Measurements from ENCODE around the gene WDR48.

The WDR48 gene

DNA sequence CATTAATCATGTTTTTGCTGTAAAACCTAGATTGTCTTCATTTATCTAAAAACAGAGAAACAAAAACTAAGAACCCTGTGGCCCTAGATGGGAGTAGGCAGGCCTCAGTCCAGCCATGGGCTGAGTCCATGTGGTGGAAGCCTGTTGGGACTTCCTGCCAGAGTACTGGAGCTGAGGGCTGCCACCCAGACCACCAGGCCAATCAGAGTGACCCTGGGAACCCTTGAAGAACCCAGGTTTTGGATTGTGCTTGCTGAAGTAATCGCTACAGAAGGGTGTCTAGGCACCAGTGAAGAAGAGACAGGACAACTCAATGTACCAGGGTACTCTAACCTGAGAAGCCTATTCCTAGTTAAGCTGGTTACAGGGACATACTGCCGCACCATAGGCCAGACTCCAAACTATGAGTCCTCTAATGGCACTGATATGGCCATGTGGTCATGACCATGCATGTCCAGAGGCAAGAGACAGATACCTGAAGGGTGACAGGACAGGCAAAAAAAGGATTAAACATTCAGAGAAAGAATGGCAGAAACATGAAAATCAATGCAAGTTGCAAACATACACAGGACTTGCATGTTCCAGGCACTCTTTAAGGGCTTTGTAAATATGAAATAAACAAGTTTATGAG, 88.6 kb downstream of the WDR48 start:
- DNase-seq: no peak

GRCh38 chr3:39141171-39141995, 89.6 kb downstream of the WDR48 start:
- peak; percentile 53 to 60 for DNase-seq

GRCh38 chr3:39142067-39142466, 90.3 kb downstream of the WDR48 start:
- peak; percentile 13 to 34 for DNase-seq

GRCh38 chr3:39143051-39143885, 91.5 kb downstream of the WDR48 start:
- no peak for DNase-seq

DNA sequence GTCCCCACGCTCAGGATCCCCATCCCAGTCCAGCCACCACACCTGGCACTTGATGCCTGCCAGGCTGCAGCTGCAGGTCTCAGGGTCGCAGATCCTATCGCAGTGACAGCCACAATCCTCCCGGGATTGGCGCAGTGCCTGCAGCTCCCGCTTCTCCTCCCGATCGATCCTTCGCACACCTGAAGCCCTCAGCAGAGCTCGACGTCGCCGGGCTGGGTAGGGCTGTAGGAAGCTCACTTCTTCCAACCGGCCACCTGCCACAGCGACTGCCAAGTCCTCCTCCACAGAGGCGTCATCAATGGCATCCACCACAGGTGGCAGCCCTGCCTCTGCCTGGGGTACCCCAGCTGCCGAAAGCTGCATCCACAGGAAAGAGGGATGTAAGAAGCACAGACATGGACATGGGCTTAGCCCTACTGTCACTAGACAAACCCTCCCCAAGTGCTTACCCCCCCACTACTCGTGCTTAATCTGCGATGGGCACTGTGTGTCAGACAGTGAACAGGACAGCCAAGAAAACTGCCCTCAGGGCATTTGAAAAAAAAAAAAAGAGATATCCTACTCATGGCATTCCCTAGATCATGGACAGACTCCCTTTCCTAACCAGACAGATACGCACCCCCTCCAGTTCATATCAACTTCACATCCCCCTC, 92.4 kb downstream of the WDR48 start:
- no peak for DNase-seq

DNA sequence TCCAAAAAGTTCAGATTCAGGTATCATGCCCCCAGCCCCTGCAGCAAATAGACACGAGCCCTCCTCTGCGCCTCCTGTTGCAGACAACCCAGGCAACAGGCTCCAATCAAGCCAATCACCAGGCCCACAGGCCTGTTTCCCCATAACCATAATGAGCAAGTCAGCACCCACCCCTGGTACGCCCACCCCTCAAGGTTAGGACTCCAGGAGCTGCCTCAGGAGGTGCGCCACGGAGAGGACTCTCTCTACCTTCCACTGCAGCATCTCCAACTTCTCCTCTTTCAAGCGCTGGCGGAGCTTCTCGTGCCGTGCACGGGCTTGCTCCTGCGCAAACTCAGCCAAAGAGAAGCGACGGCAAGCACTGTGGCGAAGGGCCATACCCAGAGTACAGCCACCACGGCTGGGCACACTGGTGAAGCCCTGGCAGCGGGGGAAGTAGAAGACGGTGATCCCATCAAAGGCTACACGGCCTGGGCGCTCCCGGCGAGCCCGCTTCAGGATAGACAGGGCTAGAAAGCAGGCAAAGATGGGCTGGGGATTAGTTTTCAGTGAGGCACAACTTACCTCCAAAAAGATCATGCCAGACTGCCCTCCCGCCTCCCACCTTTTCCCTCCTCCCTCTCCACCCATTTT, 93.0 kb downstream of the WDR48 start:
- DNase-seq: no peak

GRCh38 chr3:39146083-39146501, 94.3 kb downstream of the WDR48 start:
- peak; percentile 79 to 84 for DNase-seq
